ENCODE data around the gene TAB2. TPM values are rescaled to one million over a fixed set of nuclear protein-coding genes. Genes with fewer than 3 reads are reported as not detected.
A peak's percentile ranks its signal among the peaks of the same experiment; 100 is the strongest.

TAB2 gene
- total RNA-seq, 2 experiments from 2014 or later, result 121 to 123 TPM

GRCh38 chr6:149360536-149360935, 43.0 kb downstream of the TAB2 start:
- H3K27me3 Mint-ChIP-seq, result no peaks in the 10 kb centered on the region

GRCh38 chr6:149362289-149362688, 44.8 kb downstream of the TAB2 start:
- H3K9me3 Mint-ChIP-seq, result peaks cover 8% of the 10 kb centered on the region
- H3K27me3 ChIP-seq (ENCODE audit: control insufficient read depth in 1 of 2, insufficient read depth in 2 of 2, low read length in 2 of 2), result no peaks in the 10 kb centered on the region
- peaks cover 37% of the 10 kb centered on the region for H3K4me1 ChIP-seq (ENCODE audit: insufficient read depth, low read length)
- no peak overlapping the region for H3K4me3 ChIP-seq (ENCODE audit: low read length)
- CTCF ChIA-PET, result interaction anchor here (1.4 kb wide), 1 partner anchor 16 kb away, joined by 3 read pairs; no protein-coding TSS in a partner anchor
- H3K36me3 ChIP-seq (ENCODE audit: insufficient read depth, low read length), result peaks cover 16% of the 10 kb centered on the region
- peak overlapping the region; percentile 32 for H3K27ac Mint-ChIP-seq
- H3K4me1 Mint-ChIP-seq (ENCODE audit: low read depth), result peaks cover 53% of the 10 kb centered on the region
- no peak for DNase-seq
- peaks cover 26% of the 10 kb centered on the region for H3K36me3 Mint-ChIP-seq (ENCODE audit: low read depth)
- H3K27me3 Mint-ChIP-seq, result no peaks in the 10 kb centered on the region
- no peak for TF ChIP-seq CTCF (IDR thresholded peaks at IDR 0.05)
- POLR2A ChIA-PET, result interaction anchor here (1.0 kb wide), 1 partner anchor 16 kb away, joined by 3 read pairs; no protein-coding TSS in a partner anchor
- no peak overlapping the region for H3K27ac ChIP-seq (ENCODE audit: low read depth in 1 of 2, low read length in 2 of 2)
- no peak for ATAC-seq (ENCODE audit: poor library complexity)
- H3K9me3 ChIP-seq (ENCODE audit: control insufficient read depth in 1 of 2, insufficient read depth in 1 of 2, low read length in 2 of 2), result peaks cover 0 to 11% of the 10 kb centered on the region in 2 experiments
- no peak overlapping the region for H3K4me3 Mint-ChIP-seq
- intact Hi-C loops (cut with DNase I, micrococcal nuclease), result no loop called here

More at GRCh38 chr6:149360536-149360935, 43.0 kb downstream of the TAB2 start:
- Histone ChIP-seq H3K9me3 (ENCODE audit: control insufficient read depth in 1 of 2, insufficient read depth in 1 of 2, low read length in 2 of 2) (peaks cover 0 to 11% of the 10 kb centered on the region in 2 experiments), H3K27me3 (ENCODE audit: control insufficient read depth in 1 of 2, insufficient read depth in 2 of 2, low read length in 2 of 2) (no peaks in the 10 kb centered on the region), H3K4me1 (ENCODE audit: insufficient read depth, low read length) (peaks cover 30% of the 10 kb centered on the region), H3K27ac (ENCODE audit: low read depth in 1 of 2, low read length in 2 of 2) (no peak overlapping the region), H3K4me3 (ENCODE audit: low read length) (no peak overlapping the region), H3K36me3 (ENCODE audit: insufficient read depth, low read length) (peaks cover 16% of the 10 kb centered on the region)
- Mint-ChIP-seq H3K9me3 (peaks cover 8% of the 10 kb centered on the region), H3K4me1 (ENCODE audit: low read depth) (peaks cover 67% of the 10 kb centered on the region), H3K4me3 (no peak overlapping the region), H3K36me3 (ENCODE audit: low read depth) (peaks cover 26% of the 10 kb centered on the region), H3K27ac (peak overlapping the region; percentile 72)
- ChIA-PET CTCF (interaction anchor here (1.1 to 1.2 kb wide), 2 partner anchors 23 to 36 kb away, joined by 3 read pairs; no protein-coding TSS in a partner anchor), POLR2A (interaction anchor here (0.6 kb wide), 1 partner anchor 36 kb away, joined by 3 read pairs; no protein-coding TSS in a partner anchor)
- DNase-seq (no peak), ATAC-seq (ENCODE audit: poor library complexity) (no peak)
- TF ChIP-seq CTCF (IDR thresholded peaks at IDR 0.05), result no peak
- intact Hi-C loops (cut with DNase I, micrococcal nuclease), result no loop called here

- H3K9me3 Mint-ChIP-seq, result peaks cover 8% of the 10 kb centered on the region
- CTCF ChIA-PET, result interaction anchor here (0.7 to 1.4 kb wide), 3 partner anchors 17 to 140 kb away, joined by 3 to 4 read pairs (median 3); no protein-coding TSS in a partner anchor
- intact Hi-C loops (cut with DNase I, micrococcal nuclease), result no loop called here
- no peak overlapping the region for H3K4me3 ChIP-seq (ENCODE audit: low read length)
- H3K27me3 ChIP-seq (ENCODE audit: control insufficient read depth in 1 of 2, insufficient read depth in 2 of 2, low read length in 2 of 2), result no peaks in the 10 kb centered on the region
- no peaks in the 10 kb centered on the region for H3K27me3 Mint-ChIP-seq
- peak overlapping the region; percentile 32 for H3K27ac Mint-ChIP-seq
- H3K36me3 ChIP-seq (ENCODE audit: insufficient read depth, low read length), result peaks cover 16% of the 10 kb centered on the region
- H3K27ac ChIP-seq (ENCODE audit: low read depth in 1 of 2, low read length in 2 of 2), result peak overlapping the region in 1 of 2 donors; percentile 34
- TF ChIP-seq CTCF (IDR thresholded peaks at IDR 0.05), result no peak
- H3K36me3 Mint-ChIP-seq (ENCODE audit: low read depth), result peaks cover 26% of the 10 kb centered on the region
- no peak for DNase-seq
- H3K9me3 ChIP-seq (ENCODE audit: control insufficient read depth in 1 of 2, insufficient read depth in 1 of 2, low read length in 2 of 2), result peaks cover 0 to 11% of the 10 kb centered on the region in 2 experiments
- ATAC-seq (ENCODE audit: poor library complexity), result no peak
- H3K4me1 ChIP-seq (ENCODE audit: insufficient read depth, low read length), result peaks cover 37% of the 10 kb centered on the region
- H3K4me3 Mint-ChIP-seq, result no peak overlapping the region
- POLR2A ChIA-PET, result interaction anchor here (0.7 to 2.0 kb wide), 3 partner anchors 38 to 733 kb away, joined by 3 to 8 read pairs (median 3); partner anchors contain the start of gene TAB2
- H3K4me1 Mint-ChIP-seq (ENCODE audit: low read depth), result peaks cover 44% of the 10 kb centered on the region
Observed at GRCh38 chr6:149363154-149363553, 45.6 kb downstream of the TAB2 start.

All from CD4-positive, alpha-beta T cell (primary cell).